ENCODE data around the gene MTHFD1L. TPM values are rescaled to one million over a fixed set of nuclear protein-coding genes. Genes with fewer than 3 reads are reported as not detected.

The MTHFD1L gene
- total and polyA plus RNA-seq, 9 of the 15 experiments (the other 6 are each of a cell fraction or from before 2014, with no cell fraction given): 20.9 to 128 (median 61.0) TPM

GRCh38 chr6:151095538-151096254, 230.2 kb downstream of the MTHFD1L start (continued):
- TF ChIP-seq, protein P1, sequence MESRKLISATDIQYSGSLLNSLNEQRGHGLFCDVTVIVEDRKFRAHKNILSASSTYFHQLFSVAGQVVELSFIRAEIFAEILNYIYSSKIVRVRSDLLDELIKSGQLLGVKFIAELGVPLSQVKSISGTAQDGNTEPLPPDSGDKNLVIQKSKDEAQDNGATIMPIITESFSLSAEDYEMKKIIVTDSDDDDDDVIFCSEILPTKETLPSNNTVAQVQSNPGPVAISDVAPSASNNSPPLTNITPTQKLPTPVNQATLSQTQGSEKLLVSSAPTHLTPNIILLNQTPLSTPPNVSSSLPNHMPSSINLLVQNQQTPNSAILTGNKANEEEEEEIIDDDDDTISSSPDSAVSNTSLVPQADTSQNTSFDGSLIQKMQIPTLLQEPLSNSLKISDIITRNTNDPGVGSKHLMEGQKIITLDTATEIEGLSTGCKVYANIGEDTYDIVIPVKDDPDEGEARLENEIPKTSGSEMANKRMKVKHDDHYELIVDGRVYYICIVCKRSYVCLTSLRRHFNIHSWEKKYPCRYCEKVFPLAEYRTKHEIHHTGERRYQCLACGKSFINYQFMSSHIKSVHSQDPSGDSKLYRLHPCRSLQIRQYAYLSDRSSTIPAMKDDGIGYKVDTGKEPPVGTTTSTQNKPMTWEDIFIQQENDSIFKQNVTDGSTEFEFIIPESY (CRISPR knock-in tag; IDR thresholded peaks at IDR 0.05): no peak
- TF ChIP-seq ZFP36 (IDR thresholded peaks at IDR 0.05; ENCODE audit: low read depth, low read length, partially characterized antibody): no peak

GRCh38 chr6:151096255-151096612, 230.7 kb downstream of the MTHFD1L start:
- in situ Hi-C loops (cut with MboI) (no loop called here), intact Hi-C loops (cut with micrococcal nuclease) (no loop called here)
- Histone ChIP-seq H3K36me3 (ENCODE audit: control insufficient read depth, insufficient read depth, low read length) (peaks cover 44% of the 10 kb centered on the region), H3K4me1 (replicated peaks in 1 of 2; ENCODE audit: control insufficient read depth in 2 of 2, insufficient read depth in 2 of 2, low read length in 2 of 2) (peaks cover 0 to 2% of the 10 kb centered on the region in 2 experiments; a peak in 3 of 5 replicates), H3K27me3 (ENCODE audit: control insufficient read depth in 2 of 2, insufficient read depth in 2 of 2, low read length in 2 of 2) (no peaks in the 10 kb centered on the region), H3K9ac (ENCODE audit: insufficient read depth in 1 of 2, low read depth in 2 of 2, low read length in 2 of 2) (no peak overlapping the region), H3K27ac (ENCODE audit: extremely low read depth, low read depth, low read length) (no peak overlapping the region), H4K20me1 (replicated peaks; ENCODE audit: control insufficient read depth, insufficient read depth, low read length) (no peaks in the 10 kb centered on the region), H3K9me3 (replicated peaks; ENCODE audit: control insufficient read depth, insufficient read depth, low read depth, low read length) (no peaks in the 10 kb centered on the region), H3K9me1 (ENCODE audit: control insufficient read depth, insufficient read depth, low read length) (no peaks in the 10 kb centered on the region), H2AFZ (ENCODE audit: low read depth, low read length) (no peak overlapping the region), H3K4me2 (ENCODE audit: insufficient read depth, low read length) (no peak overlapping the region), H3K79me2 (ENCODE audit: control insufficient read depth, insufficient read depth, low read length) (no peaks in the 10 kb centered on the region), H3K4me3 (no peak overlapping the region)
- 73% methylated on average over 4 of the region's 4 CpGs for WGBS (ENCODE audit: insufficient coverage, low coverage, missing lambda C conversion rate)
- BruUV-seq (replicated peaks): no TSS peak
- no peak for FAIRE-seq
- no peak for DNase-seq (ENCODE audit: extremely low read depth in 1 of 4, low spot score in 3 of 4)
- no peak for ATAC-seq
- POLR2A ChIA-PET: interaction anchor here (0.5 to 1.7 kb wide), 2 partner anchors 9 to 29 kb away, joined by 4 read pairs; no protein-coding TSS in a partner anchor
- CTCF ChIA-PET (ENCODE audit: low intra/inter-chr PET ratio): interaction anchor here (0.6 kb wide), 1 partner anchor 235 kb away, joined by 3 read pairs; no protein-coding TSS in a partner anchor
- TF ChIP-seq IRF2 (CRISPR knock-in tag; IDR thresholded peaks at IDR 0.05) (no peak), ESRRA (IDR thresholded peaks at IDR 0.05; ENCODE audit: borderline replicate concordance, low read depth) (no peak), NUFIP1 (IDR thresholded peaks at IDR 0.05; ENCODE audit: partially characterized antibody) (no peak), ZNF143 (CRISPR knock-in tag; IDR thresholded peaks at IDR 0.05) (no peak), MXI1 (IDR thresholded peaks at IDR 0.05; ENCODE audit: low read depth, low read length) (no peak), XRCC4 (IDR thresholded peaks at IDR 0.05; ENCODE audit: extremely low read depth, insufficient read depth, insufficient read length) (no peak), IFI16 (CRISPR knock-in tag; IDR thresholded peaks at IDR 0.05) (no peak), GMEB1 (CRISPR knock-in tag; IDR thresholded peaks at IDR 0.05) (no peak), PATZ1 (CRISPR knock-in tag; IDR thresholded peaks at IDR 0.05; ENCODE audit: borderline replicate concordance) (no peak)

Data from K562 (cell line).